Activated CD4-positive, alpha-beta T cell treated with anti-CD3 and anti-CD28 coated beads, Interleukin-2, amount 10 ng/mL, durations not matched to agents 24 days and 14 days (primary cell): ENCODE data around the gene CDHR1. TPM values are rescaled to one million over a fixed set of nuclear protein-coding genes. Genes with fewer than 3 reads are reported as not detected.
A peak's percentile ranks its signal among the peaks of the same experiment; 100 is the strongest.
"Not testable (repeated sequence)": the region's sequence is repeated elsewhere in the genome, so short reads cannot be mapped to it uniquely, and the experiment has no call there.

ENCODE experiments used
- DNase-seq: peaks from one replicate; pipeline ENCODE4 v3.0.0; 2022
- H3K27ac Mint-ChIP-seq: one replicate; pipeline ENCODE4 v1.8.0; 2022; ENCODE audit warnings: mild to moderate bottlenecking, mixed read lengths
- H3K27me3 Mint-ChIP-seq: one replicate; pipeline ENCODE4 v1.8.0; 2022; ENCODE audit warnings: mixed read lengths
- H3K36me3 Mint-ChIP-seq: one replicate; pipeline ENCODE4 v1.8.0; 2022; ENCODE audit warnings: low read depth, mild to moderate bottlenecking, mixed read lengths
- H3K4me1 Mint-ChIP-seq: one replicate; pipeline ENCODE4 v1.8.0; 2021; ENCODE audit warnings: mixed read lengths
- H3K4me3 Mint-ChIP-seq: one replicate; pipeline ENCODE4 v1.8.0; 2022; ENCODE audit warnings: mild to moderate bottlenecking, moderate library complexity, mixed read lengths
- H3K9me3 Mint-ChIP-seq: one replicate; pipeline ENCODE4 v1.8.0; 2021; ENCODE audit warnings: mixed read lengths
- intact Hi-C: fragments of 100-400 bp; cut with micrococcal nuclease; formaldehyde crosslinking; loops from one replicate; pipeline ENCODE4 v1.15.1; 2023
- total RNA-seq: library from RNA; stranded (reverse); gene quantifications from 2 replicates; pipeline ENCODE4 v1.2.3, GENCODE V29; 2022

The CDHR1 gene
- total RNA-seq, 1 donor from 2014 or later = 0.33 TPM

- H3K9me3 Mint-ChIP-seq, DNase-seq, H3K36me3 Mint-ChIP-seq, H3K27me3 Mint-ChIP-seq, H3K4me1 Mint-ChIP-seq, H3K27ac Mint-ChIP-seq, intact Hi-C loops, H3K4me3 Mint-ChIP-seq: not testable (repeated sequence)
Measured at GRCh38 chr10:84180386-84180785, 14.0 kb upstream of the CDHR1 start.

GRCh38 chr10:84181631-84182030 is 12.7 kb upstream of the CDHR1 start:
- DNase-seq = no peak
- intact Hi-C loops = no loop called here
- Mint-ChIP-seq H3K27ac (no peak overlapping the region), H3K9me3 (no peaks in the 10 kb centered on the region), H3K4me3 (no peak overlapping the region), H3K27me3 (no peaks in the 10 kb centered on the region), H3K4me1 (peaks cover 6% of the 10 kb centered on the region), H3K36me3 (no peaks in the 10 kb centered on the region)

GRCh38 chr10:84184517-84184916 is 9.8 kb upstream of the CDHR1 start:
- intact Hi-C loops = no loop called here
- Mint-ChIP-seq H3K27me3 (no peaks in the 10 kb centered on the region), H3K36me3 (no peaks in the 10 kb centered on the region), H3K4me3 (no peak overlapping the region), H3K4me1 (peaks cover 3% of the 10 kb centered on the region), H3K27ac (no peak overlapping the region), H3K9me3 (no peaks in the 10 kb centered on the region)
- no peak for DNase-seq

- no peak for DNase-seq
- peaks cover 3% of the 10 kb centered on the region for H3K4me1 Mint-ChIP-seq
- H3K4me3 Mint-ChIP-seq = no peak overlapping the region
- H3K27me3 Mint-ChIP-seq = no peaks in the 10 kb centered on the region
- intact Hi-C loops = no loop called here
- H3K36me3 Mint-ChIP-seq = no peaks in the 10 kb centered on the region
- H3K27ac Mint-ChIP-seq = no peak overlapping the region
- H3K9me3 Mint-ChIP-seq = no peaks in the 10 kb centered on the region
Measured at GRCh38 chr10:84185526-84186175, 8.7 kb upstream of the CDHR1 start.

GRCh38 chr10:84188815-84189214 is 5.5 kb upstream of the CDHR1 start:
- peaks cover 10% of the 10 kb centered on the region for H3K4me1 Mint-ChIP-seq
- no peaks in the 10 kb centered on the region for H3K9me3 Mint-ChIP-seq
- no peak overlapping the region for H3K27ac Mint-ChIP-seq
- DNase-seq = no peak
- intact Hi-C loops = no loop called here
- H3K27me3 Mint-ChIP-seq = peaks cover 16% of the 10 kb centered on the region
- H3K36me3 Mint-ChIP-seq = no peaks in the 10 kb centered on the region
- no peak overlapping the region for H3K4me3 Mint-ChIP-seq

GRCh38 chr10:84190621-84191020 is 3.7 kb upstream of the CDHR1 start:
- no peaks in the 10 kb centered on the region for H3K9me3 Mint-ChIP-seq
- intact Hi-C loops = no loop called here
- DNase-seq = no peak
- no peak overlapping the region for H3K27ac Mint-ChIP-seq
- no peak overlapping the region for H3K4me3 Mint-ChIP-seq
- no peaks in the 10 kb centered on the region for H3K36me3 Mint-ChIP-seq
- peaks cover 28% of the 10 kb centered on the region for H3K27me3 Mint-ChIP-seq
- peaks cover 7% of the 10 kb centered on the region for H3K4me1 Mint-ChIP-seq

GRCh38 chr10:84191106-84191505 is 3.2 kb upstream of the CDHR1 start:
- H3K36me3 Mint-ChIP-seq = no peaks in the 10 kb centered on the region
- no peak overlapping the region for H3K4me3 Mint-ChIP-seq
- H3K27me3 Mint-ChIP-seq = peaks cover 33% of the 10 kb centered on the region
- peak; percentile 66 for DNase-seq
- no peaks in the 10 kb centered on the region for H3K9me3 Mint-ChIP-seq
- peaks cover 7% of the 10 kb centered on the region for H3K4me1 Mint-ChIP-seq
- intact Hi-C loops = no loop called here
- no peak overlapping the region for H3K27ac Mint-ChIP-seq

- DNase-seq = no peak
- H3K9me3 Mint-ChIP-seq = no peaks in the 10 kb centered on the region
- no peaks in the 10 kb centered on the region for H3K36me3 Mint-ChIP-seq
- intact Hi-C loops = no loop called here
- H3K27me3 Mint-ChIP-seq = peaks cover 48% of the 10 kb centered on the region
- H3K4me3 Mint-ChIP-seq = no peak overlapping the region
- peaks cover 7% of the 10 kb centered on the region for H3K4me1 Mint-ChIP-seq
- no peak overlapping the region for H3K27ac Mint-ChIP-seq
Measured at GRCh38 chr10:84193327-84193726, 1.0 kb upstream of the CDHR1 start.

GRCh38 chr10:84193846-84194423 is 402 bp upstream of the CDHR1 start:
- no peaks in the 10 kb centered on the region for H3K36me3 Mint-ChIP-seq
- H3K27me3 Mint-ChIP-seq = peaks cover 52% of the 10 kb centered on the region
- no peak overlapping the region for H3K27ac Mint-ChIP-seq
- intact Hi-C loops = no loop called here
- H3K9me3 Mint-ChIP-seq = no peaks in the 10 kb centered on the region
- peak overlapping the region; percentile 20 for H3K4me3 Mint-ChIP-seq
- no peak for DNase-seq
- peaks cover 7% of the 10 kb centered on the region for H3K4me1 Mint-ChIP-seq

- H3K27ac Mint-ChIP-seq = no peak overlapping the region
- H3K9me3 Mint-ChIP-seq = no peaks in the 10 kb centered on the region
- peaks cover 54% of the 10 kb centered on the region for H3K27me3 Mint-ChIP-seq
- no peaks in the 10 kb centered on the region for H3K36me3 Mint-ChIP-seq
- DNase-seq = no peak
- peak overlapping the region; percentile 44 for H3K4me3 Mint-ChIP-seq
- intact Hi-C loops = no loop called here
- peaks cover 7% of the 10 kb centered on the region for H3K4me1 Mint-ChIP-seq
Measured at GRCh38 chr10:84195044-84195830, 900 bp downstream of the CDHR1 start.

- Mint-ChIP-seq H3K4me1 (peaks cover 5% of the 10 kb centered on the region), H3K4me3 (no peak overlapping the region), H3K27me3 (peaks cover 56% of the 10 kb centered on the region), H3K9me3 (no peaks in the 10 kb centered on the region), H3K36me3 (no peaks in the 10 kb centered on the region), H3K27ac (no peak overlapping the region)
- intact Hi-C loops = no loop called here
- DNase-seq = no peak
Measured at GRCh38 chr10:84196083-84196482, 1.7 kb downstream of the CDHR1 start.

GRCh38 chr10:84196941-84197340 is 2.6 kb downstream of the CDHR1 start:
- peaks cover 52% of the 10 kb centered on the region for H3K27me3 Mint-ChIP-seq
- no peaks in the 10 kb centered on the region for H3K4me1 Mint-ChIP-seq
- intact Hi-C loops = no loop called here
- H3K36me3 Mint-ChIP-seq = no peaks in the 10 kb centered on the region
- H3K27ac Mint-ChIP-seq = no peak overlapping the region
- H3K9me3 Mint-ChIP-seq = no peaks in the 10 kb centered on the region
- DNase-seq = no peak
- H3K4me3 Mint-ChIP-seq = no peak overlapping the region

- no peaks in the 10 kb centered on the region for H3K4me1 Mint-ChIP-seq
- H3K27me3 Mint-ChIP-seq = peaks cover 49% of the 10 kb centered on the region
- no peaks in the 10 kb centered on the region for H3K9me3 Mint-ChIP-seq
- intact Hi-C loops = no loop called here
- H3K36me3 Mint-ChIP-seq = no peaks in the 10 kb centered on the region
- no peak for DNase-seq
- no peak overlapping the region for H3K4me3 Mint-ChIP-seq
- no peak overlapping the region for H3K27ac Mint-ChIP-seq
Measured at GRCh38 chr10:84197643-84198042, 3.3 kb downstream of the CDHR1 start.

- no peak for DNase-seq
- H3K4me1 Mint-ChIP-seq = no peaks in the 10 kb centered on the region
- no peak overlapping the region for H3K27ac Mint-ChIP-seq
- H3K4me3 Mint-ChIP-seq = no peak overlapping the region
- intact Hi-C loops = no loop called here
- peaks cover 45% of the 10 kb centered on the region for H3K27me3 Mint-ChIP-seq
- no peaks in the 10 kb centered on the region for H3K36me3 Mint-ChIP-seq
- H3K9me3 Mint-ChIP-seq = no peaks in the 10 kb centered on the region
Measured at GRCh38 chr10:84198206-84198915, 4.0 kb downstream of the CDHR1 start.
